Measurements from ENCODE around the gene SMG9.
"Not testable (repeated sequence)": the region's sequence is repeated elsewhere in the genome, so short reads cannot be mapped to it uniquely, and the experiment has no call there.

Gene SMG9

DNA sequence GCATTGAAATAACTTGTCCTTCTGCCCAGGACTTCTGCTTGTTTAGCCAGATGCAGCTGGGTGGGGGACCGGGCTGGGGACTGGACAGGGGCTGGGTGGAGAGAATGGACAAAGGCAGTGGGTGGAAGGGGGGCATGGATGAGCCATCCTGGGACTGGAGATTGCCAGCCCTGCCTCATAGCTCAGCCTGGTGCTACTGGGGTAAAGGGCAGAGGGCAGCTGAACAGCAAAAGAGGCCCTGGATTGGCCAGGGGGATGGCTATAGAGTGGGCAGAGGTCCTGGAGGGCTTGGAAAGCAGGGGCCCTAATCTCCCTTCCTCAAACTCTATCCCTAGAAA lies 67.1 kb downstream of the SMG9 start:
- DNase-seq, result no peak

DNA sequence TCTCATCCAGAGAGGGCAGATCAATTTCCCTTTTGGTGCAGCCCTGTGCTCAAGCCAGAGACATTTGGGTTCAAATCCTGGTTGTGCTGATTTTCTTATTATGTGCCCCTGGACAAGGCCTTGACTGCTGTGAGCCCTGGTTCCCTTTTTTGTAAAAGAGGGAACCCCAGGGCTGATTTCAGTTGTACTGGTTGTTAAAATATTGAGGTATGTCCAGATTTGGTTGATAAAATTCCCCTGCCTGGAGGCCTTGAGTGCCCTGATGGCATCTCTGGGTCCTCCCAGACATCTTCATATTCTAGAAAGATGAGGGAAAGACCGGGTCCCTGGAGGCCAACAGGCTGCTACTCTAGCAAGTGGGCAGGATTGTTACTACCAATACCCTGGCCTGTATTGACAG lies 70.4 kb downstream of the SMG9 start:
- no peak for DNase-seq

DNA sequence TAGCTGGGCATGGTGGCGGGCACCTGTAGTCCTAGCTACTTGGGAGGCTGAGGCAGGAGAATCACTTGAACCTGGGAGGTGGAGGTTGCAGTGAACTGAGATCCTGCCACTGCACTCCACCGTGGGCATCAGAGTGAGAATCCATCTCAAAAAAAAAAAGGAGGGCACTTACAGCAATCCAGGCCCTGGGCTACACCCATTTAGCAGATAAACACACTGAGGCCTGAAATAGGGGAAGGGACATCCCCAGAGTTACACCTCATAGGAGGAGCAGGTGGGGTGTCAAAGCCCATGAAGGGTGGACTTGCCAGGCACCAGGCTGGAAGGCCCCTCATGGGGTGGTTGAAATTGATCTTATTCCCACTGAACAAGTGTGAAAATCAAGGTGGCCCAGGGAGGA lies 70.9 kb downstream of the SMG9 start:
- DNase-seq, result no peak

DNA sequence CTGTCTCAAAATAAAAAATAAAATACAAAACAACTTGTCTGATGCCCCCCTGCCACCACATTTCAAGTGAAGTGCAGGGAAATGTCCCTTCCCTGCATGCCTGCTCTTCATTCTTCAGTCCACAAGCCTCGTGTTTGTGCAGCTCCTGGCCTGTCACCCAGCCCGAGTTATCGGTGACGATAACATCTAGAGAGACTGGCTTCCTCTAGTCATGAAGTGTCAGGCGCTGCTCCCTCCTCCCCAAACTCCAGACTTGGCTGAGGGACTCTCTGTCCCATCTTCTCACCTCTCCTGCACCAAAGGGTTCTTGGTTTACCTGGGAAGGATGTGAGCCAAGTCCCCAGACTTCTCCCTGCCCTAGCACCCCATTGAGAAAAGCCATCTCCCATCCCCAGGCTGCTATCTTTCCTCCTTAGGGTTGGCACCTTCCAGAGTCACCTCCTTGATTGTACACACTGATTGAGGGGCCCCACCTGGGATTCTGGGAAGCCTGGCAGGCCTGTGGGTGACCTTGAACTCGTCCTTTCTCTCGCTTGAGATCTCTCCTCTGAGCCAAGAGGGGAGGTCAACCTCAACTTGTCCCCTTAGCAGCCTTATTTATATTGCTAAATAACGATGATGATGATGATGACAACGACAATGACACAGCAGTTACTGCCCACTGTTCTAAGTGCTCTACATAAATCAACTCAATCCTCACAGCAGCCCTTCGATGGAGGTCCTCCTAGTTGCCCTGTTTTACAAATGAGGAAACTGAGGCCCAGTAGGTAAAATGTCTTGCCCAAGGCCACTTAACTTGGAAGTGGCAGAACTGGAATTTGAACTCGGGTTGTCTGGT lies 71.7 kb downstream of the SMG9 start:
- no peak for DNase-seq

DNA sequence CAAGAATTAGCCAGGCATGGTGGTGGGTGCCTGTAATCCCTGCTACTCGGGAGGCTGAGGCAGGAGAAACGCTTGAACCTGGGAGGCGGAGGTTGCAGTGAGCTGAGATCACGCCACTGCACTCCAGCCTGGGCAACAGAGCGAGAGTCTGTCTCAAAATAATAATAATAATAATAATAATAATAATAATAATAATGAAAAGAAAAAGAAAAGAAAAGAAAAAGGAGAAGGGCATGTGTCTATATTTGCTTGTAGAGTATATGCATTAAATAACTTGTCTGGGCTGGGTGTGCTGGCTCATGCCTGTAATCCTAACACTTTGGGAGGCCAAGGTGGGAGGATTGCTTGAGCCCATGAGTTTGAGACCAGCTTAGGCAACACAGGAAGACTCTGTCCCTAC lies 72.5 kb downstream of the SMG9 start:
- not testable (repeated sequence) for DNase-seq

DNA sequence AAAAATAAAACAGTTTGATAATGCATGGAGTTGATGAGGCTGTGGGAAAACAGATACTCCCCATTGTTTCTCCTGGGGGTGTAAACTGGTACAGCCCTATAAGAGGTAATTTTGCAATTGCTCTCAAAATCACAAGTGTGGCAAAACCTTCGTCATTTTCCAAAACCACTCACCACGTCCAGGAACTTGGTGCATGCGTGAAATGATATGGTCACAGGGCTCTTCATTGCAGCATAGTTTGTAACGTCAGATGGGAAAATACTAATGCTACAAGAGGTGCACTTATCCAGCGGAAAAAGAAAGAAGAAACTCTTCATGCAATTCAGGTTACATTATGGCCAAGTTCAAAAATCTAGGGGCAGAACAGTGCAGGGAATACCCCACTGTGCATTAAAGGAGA lies 72.9 kb downstream of the SMG9 start:
- DNase-seq, result no peak

DNA sequence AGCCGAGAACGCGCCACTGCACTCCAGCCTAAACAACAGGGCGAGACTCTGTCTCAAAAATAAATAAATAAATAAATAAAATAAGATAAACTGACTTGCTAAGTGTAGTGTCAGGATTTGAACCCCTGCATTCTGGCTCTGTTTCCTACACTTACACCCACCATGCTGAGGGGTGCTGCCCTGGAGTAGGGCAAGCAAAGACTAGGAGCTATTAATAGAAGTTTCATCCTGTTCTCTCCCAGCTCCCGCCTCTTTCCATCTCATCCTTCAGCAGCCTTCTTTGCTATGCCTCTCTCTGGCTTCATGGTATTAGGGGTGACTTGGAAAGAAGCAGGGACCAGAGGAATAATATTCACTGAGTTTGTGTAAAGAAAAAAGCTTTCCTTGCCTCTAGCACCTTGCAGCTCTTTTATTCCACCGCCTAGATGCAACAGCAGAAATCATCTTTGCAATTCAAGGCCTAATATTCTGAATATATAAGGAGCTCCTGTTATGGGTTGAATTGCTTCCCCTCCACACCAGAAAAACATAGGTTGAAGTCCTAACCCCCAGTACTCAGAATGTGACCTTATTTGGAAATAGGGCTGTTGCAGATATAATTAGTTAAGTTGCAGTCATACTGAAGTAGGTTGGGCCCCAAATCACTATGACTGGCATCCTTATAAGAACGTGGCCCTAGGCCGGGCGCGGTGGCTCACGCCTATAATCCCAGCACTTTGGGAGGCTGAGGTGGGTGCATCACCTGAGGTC lies 76.1 kb downstream of the SMG9 start:
- no peak for DNase-seq
